ENCODE data around the gene SLC22A5.
A peak's percentile ranks its signal among the peaks of the same experiment; 100 is the strongest.

SLC22A5 gene

DNA sequence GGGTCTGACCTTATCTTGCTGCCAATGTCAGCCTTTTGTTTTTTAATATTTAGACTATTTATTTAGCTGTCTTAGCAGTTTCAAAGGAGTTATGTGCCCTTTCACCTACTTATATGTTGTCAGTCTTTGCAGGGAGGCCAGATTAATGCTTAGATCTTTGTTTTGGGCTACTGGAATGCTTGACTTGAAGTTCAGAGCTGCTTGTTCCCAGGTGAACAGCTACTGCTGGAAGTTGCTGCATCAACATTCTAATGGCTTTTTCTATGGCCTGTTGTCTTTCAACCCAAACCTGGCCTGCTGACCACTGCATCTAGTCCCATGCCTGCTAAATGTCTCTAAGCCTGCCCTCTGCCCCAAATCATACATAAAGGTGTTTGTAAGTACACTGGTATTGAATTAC lies 3.0 kb downstream of the SLC22A5 start:
- no peak for DNase-seq (ENCODE audit: low spot score in 2 of 2)
- Histone ChIP-seq H3K4me3 (no peak overlapping the region), H3K36me3 (replicated peaks) (no peaks in the 10 kb centered on the region), H3K4me1 (peaks cover 22% of the 10 kb centered on the region), H3K27me3 (ENCODE audit: low read depth) (no peaks in the 10 kb centered on the region), H3K9me3 (no peaks in the 10 kb centered on the region)
- in situ Hi-C loops (cut with MboI; ENCODE audit: low sequenced_read_pairs), result no loop called here

GRCh38 chr5:132375957-132376356 lies 6.4 kb downstream of the SLC22A5 start:
- no peak for DNase-seq (ENCODE audit: low spot score in 2 of 2)
- no peak overlapping the region for H3K4me3 ChIP-seq
- in situ Hi-C loops (cut with MboI; ENCODE audit: low sequenced_read_pairs), result no loop called here
- H3K9me3 ChIP-seq, result no peaks in the 10 kb centered on the region
- H3K36me3 ChIP-seq (replicated peaks), result no peaks in the 10 kb centered on the region; the same call in 1 of the 2 replicates
- peaks cover 16% of the 10 kb centered on the region for H3K4me1 ChIP-seq
- no peaks in the 10 kb centered on the region for H3K27me3 ChIP-seq (ENCODE audit: low read depth)

- no peak overlapping the region for H3K4me3 ChIP-seq
- no peak for DNase-seq (ENCODE audit: low spot score in 2 of 2)
- no peaks in the 10 kb centered on the region; the same call in none of the 2 replicates for H3K36me3 ChIP-seq (replicated peaks)
- H3K27me3 ChIP-seq (ENCODE audit: low read depth), result no peaks in the 10 kb centered on the region
- in situ Hi-C loops (cut with MboI; ENCODE audit: low sequenced_read_pairs), result no loop called here
- H3K9me3 ChIP-seq, result no peaks in the 10 kb centered on the region
- H3K4me1 ChIP-seq, result peaks cover 9% of the 10 kb centered on the region
Measured at GRCh38 chr5:132376694-132377641, 7.5 kb downstream of the SLC22A5 start.

GRCh38 chr5:132377738-132378137 lies 8.2 kb downstream of the SLC22A5 start:
- peaks cover 1% of the 10 kb centered on the region for H3K4me1 ChIP-seq
- no peaks in the 10 kb centered on the region for H3K27me3 ChIP-seq (ENCODE audit: low read depth)
- in situ Hi-C loops (cut with MboI; ENCODE audit: low sequenced_read_pairs), result no loop called here
- no peaks in the 10 kb centered on the region for H3K9me3 ChIP-seq
- no peak overlapping the region for H3K4me3 ChIP-seq
- no peak for DNase-seq (ENCODE audit: low spot score in 2 of 2)
- no peaks in the 10 kb centered on the region; the same call in none of the 2 replicates for H3K36me3 ChIP-seq (replicated peaks)

DNA sequence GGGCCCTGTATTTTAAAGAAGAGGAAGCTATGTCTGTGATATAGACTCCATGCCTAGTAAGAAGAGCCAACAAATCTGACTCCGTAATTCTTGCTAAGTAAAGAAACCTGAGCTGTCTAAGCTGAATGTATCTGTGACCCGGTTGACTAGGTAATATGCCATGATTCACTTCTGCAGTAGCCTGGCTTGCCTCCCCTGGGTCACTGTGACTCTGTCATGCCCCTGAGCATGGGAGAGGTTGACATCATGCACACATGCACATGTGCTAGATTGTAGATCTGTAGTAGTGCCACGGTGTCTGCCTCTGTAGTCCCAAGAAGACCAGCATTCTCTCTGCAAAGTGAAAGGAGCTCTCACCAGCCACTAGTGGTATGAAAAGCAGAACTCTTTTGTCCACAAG lies 9.1 kb downstream of the SLC22A5 start:
- in situ Hi-C loops (cut with MboI; ENCODE audit: low sequenced_read_pairs), result no loop called here
- Histone ChIP-seq H3K9me3 (no peaks in the 10 kb centered on the region), H3K36me3 (replicated peaks) (no peaks in the 10 kb centered on the region; the same call in none of the 2 replicates), H3K4me3 (no peak overlapping the region), H3K4me1 (no peaks in the 10 kb centered on the region), H3K27me3 (ENCODE audit: low read depth) (no peaks in the 10 kb centered on the region)
- no peak for DNase-seq (ENCODE audit: low spot score in 2 of 2)

DNA sequence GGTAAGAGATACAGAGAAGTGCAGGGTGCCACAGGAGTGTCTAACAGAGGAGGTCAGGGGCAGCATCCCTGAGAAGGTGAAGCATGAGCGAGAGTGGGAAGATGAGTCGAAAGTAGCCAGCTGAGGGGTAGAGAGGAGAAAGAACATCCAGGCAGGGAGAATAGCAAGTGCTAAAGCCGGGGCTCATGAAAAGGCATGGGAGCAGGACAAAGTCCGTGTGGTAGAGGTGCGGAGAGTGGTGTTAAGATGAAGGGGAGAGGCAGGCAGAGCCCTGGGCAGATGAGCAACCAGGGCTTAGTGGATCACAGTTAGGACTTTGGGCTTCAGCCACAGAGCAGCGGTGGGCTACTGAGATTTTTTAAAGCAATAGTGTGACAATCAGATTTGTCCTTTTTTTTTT lies 10.5 kb downstream of the SLC22A5 start:
- H3K36me3 ChIP-seq (replicated peaks), result peaks cover 1% of the 10 kb centered on the region
- H3K4me1 ChIP-seq, result no peaks in the 10 kb centered on the region
- no peak overlapping the region for H3K4me3 ChIP-seq
- no peaks in the 10 kb centered on the region for H3K9me3 ChIP-seq
- no peak for DNase-seq (ENCODE audit: low spot score in 2 of 2)
- in situ Hi-C loops (cut with MboI; ENCODE audit: low sequenced_read_pairs), result loop anchor here (10.0 kb wide), 1 partner anchor 125 kb away; no protein-coding TSS in a partner anchor
- no peaks in the 10 kb centered on the region for H3K27me3 ChIP-seq (ENCODE audit: low read depth)

- Histone ChIP-seq H3K4me1 (no peaks in the 10 kb centered on the region), H3K27me3 (ENCODE audit: low read depth) (no peaks in the 10 kb centered on the region), H3K4me3 (no peak overlapping the region), H3K36me3 (replicated peaks) (peaks cover 7% of the 10 kb centered on the region), H3K9me3 (no peaks in the 10 kb centered on the region)
- in situ Hi-C loops (cut with MboI; ENCODE audit: low sequenced_read_pairs), result loop anchor here (10.0 kb wide), 1 partner anchor 124 kb away; no protein-coding TSS in a partner anchor
- DNase-seq (ENCODE audit: low spot score in 2 of 2), result no peak
Measured at GRCh38 chr5:132380741-132381140, 11.2 kb downstream of the SLC22A5 start.

- H3K27me3 ChIP-seq (ENCODE audit: low read depth), result no peaks in the 10 kb centered on the region
- no peaks in the 10 kb centered on the region for H3K4me1 ChIP-seq
- in situ Hi-C loops (cut with MboI; ENCODE audit: low sequenced_read_pairs), result loop anchor here (10.0 kb wide), 1 partner anchor 123 kb away; no protein-coding TSS in a partner anchor
- no peak overlapping the region for H3K4me3 ChIP-seq
- H3K9me3 ChIP-seq, result no peaks in the 10 kb centered on the region
- no peak for DNase-seq (ENCODE audit: low spot score in 2 of 2)
- H3K36me3 ChIP-seq (replicated peaks), result peaks cover 8% of the 10 kb centered on the region
Measured at GRCh38 chr5:132381614-132382013, 12.1 kb downstream of the SLC22A5 start.

- in situ Hi-C loops (cut with MboI; ENCODE audit: low sequenced_read_pairs), result loop anchor here (10.0 kb wide), 1 partner anchor 122 kb away; no protein-coding TSS in a partner anchor
- Histone ChIP-seq H3K27me3 (ENCODE audit: low read depth) (no peaks in the 10 kb centered on the region), H3K36me3 (replicated peaks) (peaks cover 11% of the 10 kb centered on the region), H3K9me3 (no peaks in the 10 kb centered on the region), H3K4me1 (no peaks in the 10 kb centered on the region), H3K4me3 (no peak overlapping the region)
- DNase-seq (ENCODE audit: low spot score in 2 of 2), result no peak
Measured at GRCh38 chr5:132383261-132383660, 13.8 kb downstream of the SLC22A5 start.

GRCh38 chr5:132383984-132384383 lies 14.5 kb downstream of the SLC22A5 start:
- H3K4me1 ChIP-seq, result no peaks in the 10 kb centered on the region
- in situ Hi-C loops (cut with MboI; ENCODE audit: low sequenced_read_pairs), result loop anchor here (10.0 kb wide), 1 partner anchor 121 kb away; no protein-coding TSS in a partner anchor

DNA sequence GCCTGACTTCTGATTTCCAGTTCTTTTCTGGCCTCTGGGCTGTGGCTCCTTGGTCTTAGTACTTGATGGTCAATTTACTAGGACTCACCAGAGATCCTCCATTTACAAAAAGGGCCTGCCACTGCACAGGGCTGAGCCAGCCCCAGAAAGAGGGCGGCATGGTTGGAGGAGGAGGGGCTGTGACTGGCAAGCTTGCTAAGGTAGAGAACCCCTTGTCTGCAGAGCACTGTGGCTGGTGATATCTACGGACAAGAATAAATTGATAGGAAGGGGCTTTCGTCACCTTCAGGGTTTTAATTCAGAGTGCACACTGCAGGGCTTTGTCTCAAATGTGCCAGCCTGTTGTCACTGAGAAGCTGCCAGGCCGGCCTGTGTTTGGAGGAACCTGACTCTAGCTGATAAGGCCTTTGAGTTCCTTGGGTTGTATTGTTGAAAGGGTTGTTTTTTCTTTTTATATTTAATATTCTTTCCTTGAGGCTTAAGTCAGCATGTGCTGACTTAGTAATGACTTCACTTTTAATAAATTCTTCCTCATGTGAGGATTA lies 15.1 kb downstream of the SLC22A5 start:
- no peak for DNase-seq (ENCODE audit: low spot score in 2 of 2)
- H3K36me3 ChIP-seq (replicated peaks), result peaks cover 16% of the 10 kb centered on the region
- in situ Hi-C loops (cut with MboI; ENCODE audit: low sequenced_read_pairs), result loop anchor here (10.0 kb wide), 1 partner anchor 120 kb away; no protein-coding TSS in a partner anchor

More at GRCh38 chr5:132383984-132384383, 14.5 kb downstream of the SLC22A5 start:
- DNase-seq (ENCODE audit: low spot score in 2 of 2), result no peak
- peaks cover 11% of the 10 kb centered on the region for H3K36me3 ChIP-seq (replicated peaks)
- H3K4me3 ChIP-seq, result no peak overlapping the region
- no peaks in the 10 kb centered on the region for H3K27me3 ChIP-seq (ENCODE audit: low read depth)
- no peaks in the 10 kb centered on the region for H3K9me3 ChIP-seq

GRCh38 chr5:132385326-132386105 lies 16.0 kb downstream of the SLC22A5 start:
- Histone ChIP-seq H3K36me3 (replicated peaks) (peaks cover 17% of the 10 kb centered on the region), H3K27me3 (ENCODE audit: low read depth) (no peaks in the 10 kb centered on the region), H3K4me3 (no peak overlapping the region), H3K9me3 (no peaks in the 10 kb centered on the region), H3K4me1 (no peaks in the 10 kb centered on the region)
- in situ Hi-C loops (cut with MboI; ENCODE audit: low sequenced_read_pairs), result loop anchor here (10.0 kb wide), 1 partner anchor 119 kb away; no protein-coding TSS in a partner anchor
- DNase-seq (ENCODE audit: low spot score in 2 of 2), result peak in 1 of 2 experiments; percentile 40

More for the DNA sequence above, 15.1 kb downstream of the SLC22A5 start:
- H3K4me3 ChIP-seq, result no peak overlapping the region
- no peaks in the 10 kb centered on the region for H3K4me1 ChIP-seq
- no peaks in the 10 kb centered on the region for H3K9me3 ChIP-seq
- no peaks in the 10 kb centered on the region for H3K27me3 ChIP-seq (ENCODE audit: low read depth)

DNA sequence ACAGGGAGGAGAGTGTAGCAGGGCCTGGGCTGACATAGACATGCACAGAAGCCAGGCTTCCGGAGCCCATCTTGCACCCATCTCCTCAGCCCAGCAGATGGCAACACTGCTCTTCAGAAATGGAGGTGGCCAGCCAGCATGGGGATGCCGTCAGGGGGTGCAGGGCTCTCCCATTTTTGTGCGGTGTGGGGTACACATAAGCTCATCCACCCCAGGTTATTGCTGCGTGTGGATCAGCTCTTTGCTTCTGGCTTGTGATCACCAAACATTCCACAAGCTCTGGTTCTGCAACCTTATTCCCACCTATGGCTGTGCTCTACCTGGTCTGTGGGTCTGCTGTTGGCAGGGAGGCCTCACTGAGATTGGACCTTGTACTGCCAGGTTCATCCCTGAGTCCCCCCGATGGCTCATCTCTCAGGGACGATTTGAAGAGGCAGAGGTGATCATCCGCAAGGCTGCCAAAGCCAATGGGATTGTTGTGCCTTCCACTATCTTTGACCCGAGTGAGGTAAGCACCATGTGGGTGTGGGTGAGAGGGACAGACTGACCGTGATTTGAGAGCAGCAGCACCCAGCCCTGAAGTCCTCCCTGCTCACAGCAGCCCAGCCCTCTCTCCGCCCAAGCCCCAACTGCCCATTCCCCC lies 17.3 kb downstream of the SLC22A5 start:
- H3K9me3 ChIP-seq, result no peaks in the 10 kb centered on the region
- in situ Hi-C loops (cut with MboI; ENCODE audit: low sequenced_read_pairs), result loop anchor here (10.0 kb wide), 1 partner anchor 118 kb away; no protein-coding TSS in a partner anchor
- no peaks in the 10 kb centered on the region for H3K27me3 ChIP-seq (ENCODE audit: low read depth)
- peaks cover 19% of the 10 kb centered on the region for H3K36me3 ChIP-seq (replicated peaks)
- peak; percentile 20 to 41 for DNase-seq (ENCODE audit: low spot score in 2 of 2)
- no peak overlapping the region for H3K4me3 ChIP-seq
- no peaks in the 10 kb centered on the region for H3K4me1 ChIP-seq
